A549 (cell line): ENCODE measurements around the gene PEF1. TPM values are rescaled to one million over a fixed set of nuclear protein-coding genes. Genes with fewer than 3 reads are reported as not detected.

Experiments used
- ATAC-seq, 2 experiments: fragments of 200-7000 bp in 1 of 2; fragments of >200 bp in 1 of 2; cut with Nextera tagmentation in 1 of 2; cut with Tn5 transposase in 1 of 2; 3 replicates each; pipeline versions ENCODE4 v1.8.0 to v1.9.1; 2018 to 2020; ENCODE audit warnings: mild to moderate bottlenecking in 1 of 2, moderate library complexity in 1 of 2
- CTCF ChIA-PET: fragments of 300-600 bp; sonication (Branson Sonifier 250); formaldehyde crosslinking; extraction: SDS; loops from one replicate; lab custom pipeline; 2021; ENCODE audit warnings: antibody characterized with exemption, inconsistent platforms; lab: Yijun Ruan, JAX
- POLR2A ChIA-PET: fragments of 350-600 bp; formaldehyde crosslinking; extraction: SDS; loops from one replicate; lab custom pipeline; 2021; ENCODE audit warnings: antibody characterized with exemption, inconsistent platforms; lab: Yijun Ruan, JAX
- DNase-seq, 2 experiments: peaks; one replicate each; pipeline versions ENCODE4 v3.0.0 to v3.0.0-alpha.2; 2011 to 2016; ENCODE audit warnings: low read depth in 1 of 2, low spot score in 1 of 2
- FAIRE-seq: peaks from 2 replicates; lab custom pipeline; 2011; peaks lifted over from hg19 to GRCh38; lab: Jason Lieb, UNC
- H3K27ac ChIP-seq, 2 experiments: fragments of >200 bp; sonication (Bioruptor Twin); formaldehyde crosslinking; 3 replicates each; pipeline ENCODE4 v1.5.1; 2016 to 2017
- H3K4me1 ChIP-seq: fragments of >200 bp; sonication (Bioruptor Twin); formaldehyde crosslinking; 3 replicates; pipeline ENCODE4 v1.6.1; 2016
- H3K4me2 ChIP-seq: fragments of >200 bp; sonication (Bioruptor Twin); formaldehyde crosslinking; 3 replicates; pipeline ENCODE4 v1.6.1; 2016
- H3K4me3 ChIP-seq: fragments of >200 bp; sonication (Bioruptor Twin); formaldehyde crosslinking; 3 replicates; pipeline ENCODE4 v1.5.1; 2016
- H3K9me3 ChIP-seq: fragments of >200 bp; sonication (Bioruptor Twin); formaldehyde crosslinking; 3 replicates; pipeline ENCODE4 v1.6.1; 2016
- CBX2 ChIP-seq: fragments of 200-600 bp; sonication (generic); IDR thresholded peaks from 2 replicates; pipeline ENCODE4 v1.6.1; 2016; ENCODE audit warnings: low read depth, mild to moderate bottlenecking, borderline replicate concordance
- CTCF ChIP-seq: fragments of >200 bp; sonication (Bioruptor Twin); formaldehyde crosslinking; IDR thresholded peaks from 3 replicates; pipeline ENCODE4 v1.5.1; 2016
- ELK1 ChIP-seq: fragments of 150-350 bp; IDR thresholded peaks from 2 replicates; pipeline ENCODE4 v1.6.1; 2014; ENCODE audit warnings: low read depth, mild to moderate bottlenecking, low read length
- HES2 ChIP-seq: fragments of >200 bp; sonication (Bioruptor Twin); formaldehyde crosslinking; IDR thresholded peaks from 2 replicates; pipeline ENCODE4 v1.6.1; 2016
- HMGXB4 ChIP-seq: fragments of 250-450 bp; sonication (Bioruptor Pico); IDR thresholded peaks from 2 replicates; pipeline ENCODE4 v1.5.0; 2021; ENCODE audit warnings: mild to moderate bottlenecking, moderate library complexity, borderline replicate concordance
- HOXB13 ChIP-seq: fragments of 250-450 bp; sonication (Bioruptor Pico); IDR thresholded peaks from 2 replicates; pipeline ENCODE4 v1.5.0; 2020; ENCODE audit warnings: low read depth, mild to moderate bottlenecking, moderate library complexity
- JUN ChIP-seq, 2 experiments: fragments of >200 bp; sonication (Bioruptor Twin); formaldehyde crosslinking; IDR thresholded peaks; 2 replicates in 1 of 2; 3 replicates in 1 of 2; pipeline ENCODE4 v1.6.1; 2016 to 2017
- MAX ChIP-seq: IDR thresholded peaks from 2 replicates; pipeline ENCODE4 v1.6.1; 2012
- MAZ ChIP-seq: fragments of 150-350 bp; IDR thresholded peaks from 2 replicates; pipeline ENCODE4 v1.6.1; 2014; ENCODE audit warnings: antibody characterized with exemption, low read depth, low read length, borderline replicate concordance
- PBX3 ChIP-seq: IDR thresholded peaks from 2 replicates; pipeline ENCODE4 v1.6.1; 2012
- RAD21 ChIP-seq, 2 experiments: fragments of >200 bp in 1 of 2; sonication (Bioruptor Twin) in 1 of 2; formaldehyde crosslinking in 1 of 2; IDR thresholded peaks in 1 of 2; conservative IDR thresholded peaks in 1 of 2; 2 replicates in 1 of 2; 3 replicates in 1 of 2; pipeline ENCODE4 v1.6.1; 2012 to 2018; ENCODE audit warnings: inconsistent platforms in 1 of 2
- REST ChIP-seq: fragments of 200-600 bp; sonication (generic); IDR thresholded peaks from 2 replicates; pipeline ENCODE4 v1.6.1; 2016; ENCODE audit warnings: antibody characterized with exemption, mild to moderate bottlenecking, moderate library complexity
- WGBS: methylation state at CpG from one replicate; pipeline ENCODE4 v1.1.6; 2017; ENCODE audit errors: missing lambda C conversion rate; 5-methylcytosine and 5-hydroxymethylcytosine counted together
- polyA plus RNA-seq, 4 experiments: library from polyadenylated mRNA; depleted of rRNA in 3 of 4; stranded (reverse); fragments of >200 nt; fragmentation: RNase III in 1 of 4; extraction: RNeasy Plus Mini Kit Qiagen cat#74134 plus additional on column Dnase treatment in 1 of 4; gene quantifications; 2 replicates in 3 of 4; 3 replicates in 1 of 4; pipeline ENCODE4 v1.2.3, GENCODE V29; 2011 to 2017

Gene PEF1
- polyA plus RNA-seq, 2 of the 4 experiments (the other 2 are of a cell fraction), result 38.3 to 47.6 TPM

GRCh38 chr1:31662463-31662862, 17.8 kb upstream of the PEF1 start:
- POLR2A ChIA-PET, result interaction anchor here (0.6 kb wide), 1 partner anchor 127 kb away, joined by 4 read pairs; no protein-coding TSS in a partner anchor
- no CpG with 5 or more reads among the region's 12 CpGs for WGBS
- Histone ChIP-seq H3K4me1 (peaks cover 31% of the 10 kb centered on the region), H3K9me3 (no peaks in the 10 kb centered on the region), H3K4me3 (no peak overlapping the region), H3K4me2 (no peak overlapping the region), H3K27ac (no peak overlapping the region)
- no peak for TF ChIP-seq CTCF
- ATAC-seq (no peak), FAIRE-seq (no peak), DNase-seq (no peak)
- CTCF ChIA-PET, result interaction anchor here (0.9 to 11.2 kb wide), 16 partner anchors 7 to 135 kb away, joined by 3 to 183 read pairs (median 5); partner anchors contain the start of gene COL16A1

- POLR2A ChIA-PET, result interaction anchor here (0.6 kb wide), 1 partner anchor 128 kb away, joined by 4 read pairs; no protein-coding TSS in a partner anchor
- CTCF ChIA-PET, result interaction anchor here (0.7 to 11.2 kb wide), 12 partner anchors 10 to 136 kb away, joined by 3 to 183 read pairs (median 4); no protein-coding TSS in a partner anchor
Measured at GRCh38 chr1:31661856-31662255, 17.2 kb upstream of the PEF1 start.

More at GRCh38 chr1:31661856-31662255, 17.2 kb upstream of the PEF1 start:
- FAIRE-seq (no peak), ATAC-seq (no peak), DNase-seq (no peak)
- TF ChIP-seq ELK1, result no peak
- TF ChIP-seq HES2, result no peak
- TF ChIP-seq JUN (IDR thresholded peaks at IDR 0.05), result no peak
- no peak for TF ChIP-seq PBX3
- no peak for TF ChIP-seq HMGXB4 (CRISPR knock-in tag)
- TF ChIP-seq CBX2, result no peak
- TF ChIP-seq RAD21 (conservative IDR thresholded peaks at IDR 0.05 in 1 of 2, IDR thresholded peaks at IDR 0.05 in 1 of 2), result no peak
- TF ChIP-seq MAZ, result no peak
- no peak for TF ChIP-seq REST
- TF ChIP-seq MAX, result no peak
- no peak for TF ChIP-seq HOXB13 (CRISPR knock-in tag)
- WGBS, result 81% methylated on average over 5 of the region's 6 CpGs
- no peak overlapping the region for H3K4me3 ChIP-seq
- peaks cover 25% of the 10 kb centered on the region for H3K4me1 ChIP-seq
- no peaks in the 10 kb centered on the region for H3K9me3 ChIP-seq
- no peak overlapping the region for H3K27ac ChIP-seq
- H3K4me2 ChIP-seq, result no peak overlapping the region
